GM19438 (cell line): Measurements from ENCODE around the gene ANAPC10.
A peak's percentile ranks its signal among the peaks of the same experiment; 100 is the strongest.

ENCODE experiments used
- ATAC-seq: cut with Tn5 transposase; IDR thresholded peaks from one replicate; pipeline ENCODE4 v1.9.1; 2021; ENCODE audit warnings: low read depth; ENCODE audit not compliant: unreplicated experiment

ANAPC10 gene

GRCh38 chr4:145075742-145076468 lies 22.1 kb downstream of the ANAPC10 start:
- ATAC-seq: no peak

GRCh38 chr4:145071560-145071959 lies 26.4 kb downstream of the ANAPC10 start:
- ATAC-seq: no peak

GRCh38 chr4:145069361-145069760 lies 28.6 kb downstream of the ANAPC10 start:
- no peak for ATAC-seq

- ATAC-seq: no peak
Measured at GRCh38 chr4:145066063-145066501, 31.9 kb downstream of the ANAPC10 start.

- no peak for ATAC-seq
Measured at GRCh38 chr4:145061318-145061920, 36.6 kb downstream of the ANAPC10 start.

- no peak for ATAC-seq
Measured at GRCh38 chr4:145058256-145058655, 39.7 kb downstream of the ANAPC10 start.

- ATAC-seq: no peak
Measured at GRCh38 chr4:145056325-145057130, 41.5 kb downstream of the ANAPC10 start.

GRCh38 chr4:145055533-145056257 lies 42.3 kb downstream of the ANAPC10 start:
- ATAC-seq: no peak

- no peak for ATAC-seq
Measured at GRCh38 chr4:145049241-145049640, 48.8 kb downstream of the ANAPC10 start.

GRCh38 chr4:145048817-145049216 lies 49.2 kb downstream of the ANAPC10 start:
- no peak for ATAC-seq

- ATAC-seq: no peak
Measured at GRCh38 chr4:145047151-145047550, 50.8 kb downstream of the ANAPC10 start.

- ATAC-seq: no peak
Measured at GRCh38 chr4:145045180-145045579, 52.8 kb downstream of the ANAPC10 start.

- no peak for ATAC-seq
Measured at GRCh38 chr4:145044341-145044740, 53.7 kb downstream of the ANAPC10 start.

- ATAC-seq: no peak
Measured at GRCh38 chr4:145043306-145043705, 54.7 kb downstream of the ANAPC10 start.

GRCh38 chr4:145042601-145043285 lies 55.3 kb downstream of the ANAPC10 start:
- ATAC-seq: no peak

- peak; percentile 88 for ATAC-seq
Measured at GRCh38 chr4:145041378-145041777, 56.6 kb downstream of the ANAPC10 start.

- no peak for ATAC-seq
Measured at GRCh38 chr4:145035494-145036136, 62.4 kb downstream of the ANAPC10 start.

GRCh38 chr4:145034727-145035211 lies 63.2 kb downstream of the ANAPC10 start:
- ATAC-seq: no peak

GRCh38 chr4:145019346-145019745 lies 78.7 kb downstream of the ANAPC10 start:
- ATAC-seq: no peak

- ATAC-seq: no peak
Measured at GRCh38 chr4:145014365-145014764, 83.6 kb downstream of the ANAPC10 start.
